ENCODE data around the gene ANKS1B.

Gene ANKS1B

GRCh38 chr12:99847936-99848335 lies 136.8 kb downstream of the ANKS1B start:
- Histone ChIP-seq H3F3A (ENCODE audit: insufficient read depth, low read length) (no peaks in the 10 kb centered on the region), H3K36me3 (ENCODE audit: insufficient read depth, low read length) (no peaks in the 10 kb centered on the region), H3K4me1 (ENCODE audit: insufficient read depth, low read length, severe bottlenecking) (no peaks in the 10 kb centered on the region), H2AFZ (ENCODE audit: low read length) (no peak overlapping the region), H3K27me3 (ENCODE audit: insufficient read depth, low read length) (no peaks in the 10 kb centered on the region), H4K20me1 (ENCODE audit: insufficient read depth, low read length) (no peaks in the 10 kb centered on the region), H3K4me3 (ENCODE audit: low read depth, low read length, poor library complexity, severe bottlenecking) (no peak overlapping the region), H3K79me2 (ENCODE audit: insufficient read depth, low read length) (no peaks in the 10 kb centered on the region), H3K9me3 (ENCODE audit: low read length) (no peaks in the 10 kb centered on the region), H3K27ac (ENCODE audit: low read depth, low read length, poor library complexity, severe bottlenecking) (no peak overlapping the region), H3K9ac (ENCODE audit: low read length) (no peak overlapping the region), H3K9me2 (ENCODE audit: low read depth, low read length) (no peaks in the 10 kb centered on the region), H3K4me2 (ENCODE audit: low read length) (no peak overlapping the region)
- TF ChIP-seq CTCF (IDR thresholded peaks at IDR 0.05; ENCODE audit: low read length) (no peak), EZH2 (IDR thresholded peaks at IDR 0.05; ENCODE audit: borderline replicate concordance, low read length) (no peak)

- Histone ChIP-seq H3K9me2 (ENCODE audit: low read depth, low read length) (no peaks in the 10 kb centered on the region), H4K20me1 (ENCODE audit: insufficient read depth, low read length) (no peaks in the 10 kb centered on the region), H3K4me1 (ENCODE audit: insufficient read depth, low read length, severe bottlenecking) (no peaks in the 10 kb centered on the region), H2AFZ (ENCODE audit: low read length) (no peak overlapping the region), H3K79me2 (ENCODE audit: insufficient read depth, low read length) (no peaks in the 10 kb centered on the region), H3K27me3 (ENCODE audit: insufficient read depth, low read length) (no peaks in the 10 kb centered on the region), H3K9me3 (ENCODE audit: low read length) (no peaks in the 10 kb centered on the region), H3F3A (ENCODE audit: insufficient read depth, low read length) (no peaks in the 10 kb centered on the region), H3K4me2 (ENCODE audit: low read length) (no peak overlapping the region), H3K27ac (ENCODE audit: low read depth, low read length, poor library complexity, severe bottlenecking) (no peak overlapping the region), H3K36me3 (ENCODE audit: insufficient read depth, low read length) (no peaks in the 10 kb centered on the region), H3K9ac (ENCODE audit: low read length) (no peak overlapping the region), H3K4me3 (ENCODE audit: low read depth, low read length, poor library complexity, severe bottlenecking) (no peak overlapping the region)
- TF ChIP-seq EZH2 (IDR thresholded peaks at IDR 0.05; ENCODE audit: borderline replicate concordance, low read length) = no peak
- no peak for TF ChIP-seq CTCF (IDR thresholded peaks at IDR 0.05; ENCODE audit: low read length)
Observed at GRCh38 chr12:99834710-99835109, 150.0 kb downstream of the ANKS1B start.

- Histone ChIP-seq H3K4me1 (ENCODE audit: insufficient read depth, low read length, severe bottlenecking) (no peaks in the 10 kb centered on the region), H3K4me2 (ENCODE audit: low read length) (no peak overlapping the region), H3K27ac (ENCODE audit: low read depth, low read length, poor library complexity, severe bottlenecking) (no peak overlapping the region), H3F3A (ENCODE audit: insufficient read depth, low read length) (no peaks in the 10 kb centered on the region), H3K9ac (ENCODE audit: low read length) (no peak overlapping the region), H3K9me2 (ENCODE audit: low read depth, low read length) (no peaks in the 10 kb centered on the region), H4K20me1 (ENCODE audit: insufficient read depth, low read length) (no peaks in the 10 kb centered on the region), H3K9me3 (ENCODE audit: low read length) (no peaks in the 10 kb centered on the region), H3K79me2 (ENCODE audit: insufficient read depth, low read length) (no peaks in the 10 kb centered on the region), H3K27me3 (ENCODE audit: insufficient read depth, low read length) (no peaks in the 10 kb centered on the region), H3K4me3 (ENCODE audit: low read depth, low read length, poor library complexity, severe bottlenecking) (no peak overlapping the region), H3K36me3 (ENCODE audit: insufficient read depth, low read length) (no peaks in the 10 kb centered on the region), H2AFZ (ENCODE audit: low read length) (no peak overlapping the region)
- no peak for TF ChIP-seq EZH2 (IDR thresholded peaks at IDR 0.05; ENCODE audit: borderline replicate concordance, low read length)
- TF ChIP-seq CTCF (IDR thresholded peaks at IDR 0.05; ENCODE audit: low read length) = no peak
Observed at GRCh38 chr12:99833397-99833796, 151.3 kb downstream of the ANKS1B start.

All from OCI-LY1 (cell line).